ENCODE data around the gene C5orf15.

GRCh38 chr5:133967124-133967523 lies 1.3 kb downstream of the C5orf15 start:
- no peak for TF ChIP-seq CTCF (IDR thresholded peaks at IDR 0.05; ENCODE audit: low read depth, low read length)
- TF ChIP-seq EZH2phosphoT487 (IDR thresholded peaks at IDR 0.05; ENCODE audit: low read depth): no peak
